ENCODE measurements around the gene ACSM6. TPM values are rescaled to one million over a fixed set of nuclear protein-coding genes. Genes with fewer than 3 reads are reported as not detected.

Gene ACSM6
- total RNA-seq, 1 experiment from 2014 or later = not detected

- H3K4me3 Mint-ChIP-seq = no peak overlapping the region
- H3K27me3 Mint-ChIP-seq (ENCODE audit: low read depth) = no peaks in the 10 kb centered on the region
- Histone ChIP-seq H3K4me2 (ENCODE audit: insufficient read depth, insufficient read length, low read length) (no peak overlapping the region), H3K79me1 (ENCODE audit: insufficient read depth, low read depth, low read length, poor library complexity, severe bottlenecking) (no peaks in the 10 kb centered on the region), H2AK5ac (ENCODE audit: insufficient read length, low read length) (no peak overlapping the region), H3K14ac (ENCODE audit: insufficient read depth, low read length) (no peak overlapping the region), H4K20me1 (ENCODE audit: control insufficient read depth, insufficient read depth, insufficient read length) (no peaks in the 10 kb centered on the region), H2BK20ac (ENCODE audit: low read depth, low read length, poor library complexity, severe bottlenecking) (no peak overlapping the region), H2BK5ac (ENCODE audit: insufficient read length, low read length) (no peak overlapping the region), H4K5ac (ENCODE audit: insufficient read length, low read depth, low read length) (no peak overlapping the region), H3T11ph (ENCODE audit: low read length) (no peak overlapping the region), H3K23ac (ENCODE audit: insufficient read length, low read depth, low read length) (no peak overlapping the region), H3K23me2 (ENCODE audit: insufficient read length, low read depth, low read length, poor library complexity, severe bottlenecking) (peaks cover 3% of the 10 kb centered on the region), H4K8ac (replicated peaks; ENCODE audit: insufficient read length, low read depth, low read length) (no peak overlapping the region), H3K79me2 (ENCODE audit: insufficient read depth, low read length) (no peaks in the 10 kb centered on the region), H3K56ac (ENCODE audit: insufficient read length, low read depth, low read length) (no peak overlapping the region), H4K91ac (ENCODE audit: insufficient read length, low read depth, low read length) (no peak overlapping the region), H3K9me3 (ENCODE audit: control insufficient read depth, low read depth, low read length) (no peaks in the 10 kb centered on the region), H2BK15ac (ENCODE audit: low read depth, low read length) (no peak overlapping the region), H3K27ac (ENCODE audit: insufficient read length, low read depth, low read length) (no peak overlapping the region), H2BK120ac (ENCODE audit: low read depth, low read length, poor library complexity, severe bottlenecking) (no peak overlapping the region), H3K27me3 (ENCODE audit: insufficient read depth, low read length) (no peaks in the 10 kb centered on the region), H3K9ac (ENCODE audit: extremely low read depth, insufficient read length, low read length) (no peak overlapping the region), H2BK12ac (ENCODE audit: insufficient read length, low read depth, low read length) (no peak overlapping the region), H3K4ac (ENCODE audit: low read depth, low read length) (no peak overlapping the region), H3K18ac (ENCODE audit: insufficient read length, low read depth, low read length) (no peak overlapping the region), H2AFZ (ENCODE audit: low read length) (no peak overlapping the region), H3K4me1 (ENCODE audit: insufficient read depth, low read length) (peaks cover 3% of the 10 kb centered on the region; the same call in 1 of the 2 replicates)
- H3K27ac Mint-ChIP-seq = peak overlapping the region; percentile 90 to 98 (median 90); a peak in 5 of 7 replicates
- peaks cover 28 to 58% (median 57%) of the 10 kb centered on the region in 3 experiments for H3K36me3 Mint-ChIP-seq (ENCODE audit: insufficient read depth in 1 of 3, low read depth in 3 of 3)
- H3K4me1 Mint-ChIP-seq = peaks cover 30 to 31% of the 10 kb centered on the region in 2 experiments
- no peak for DNase-seq
- no CpG with 5 or more reads among the region's 3 CpGs for WGBS (ENCODE audit: extremely low coverage, insufficient read length, low lambda C conversion rate)
- peaks cover 9 to 16% of the 10 kb centered on the region in 2 experiments for H3K9me3 Mint-ChIP-seq
- TF ChIP-seq CTCF (conservative IDR thresholded peaks at IDR 0.05) = no peak
These were observed 41.6 kb downstream of the ACSM6 start for GRCh38 chr10:95235676-95236067.
